HUES48 (cell line): ENCODE results near the gene CEP78.

Source experiments
- H3K27ac ChIP-seq: one replicate; pipeline ENCODE4 v1.7.0; 2013; ENCODE audit warnings: low read depth, low read length, inconsistent platforms
- H3K27me3 ChIP-seq: 2 replicates; pipeline ENCODE4 v1.6.1; 2013; ENCODE audit warnings: mild to moderate bottlenecking, low read length; ENCODE audit not compliant: control insufficient read depth, insufficient read depth
- H3K36me3 ChIP-seq: 2 replicates; pipeline ENCODE4 v1.6.1; 2013; ENCODE audit warnings: low read length; ENCODE audit not compliant: control insufficient read depth, insufficient read depth
- H3K4me1 ChIP-seq: 2 replicates; pipeline ENCODE4 v1.6.1; 2013; ENCODE audit warnings: mild to moderate bottlenecking, low read length; ENCODE audit not compliant: control insufficient read depth, insufficient read depth
- H3K4me3 ChIP-seq: 2 replicates; pipeline ENCODE4 v1.5.1; 2013; ENCODE audit warnings: mild to moderate bottlenecking, low read depth, low read length
- H3K9ac ChIP-seq: 2 replicates; pipeline ENCODE4 v1.6.1; 2013; ENCODE audit warnings: mild to moderate bottlenecking, low read depth, low read length, moderate library complexity
- H3K9me3 ChIP-seq: 2 replicates; pipeline ENCODE4 v1.6.1; 2013; ENCODE audit warnings: low read length; ENCODE audit not compliant: control insufficient read depth, insufficient read depth

The CEP78 gene

DNA sequence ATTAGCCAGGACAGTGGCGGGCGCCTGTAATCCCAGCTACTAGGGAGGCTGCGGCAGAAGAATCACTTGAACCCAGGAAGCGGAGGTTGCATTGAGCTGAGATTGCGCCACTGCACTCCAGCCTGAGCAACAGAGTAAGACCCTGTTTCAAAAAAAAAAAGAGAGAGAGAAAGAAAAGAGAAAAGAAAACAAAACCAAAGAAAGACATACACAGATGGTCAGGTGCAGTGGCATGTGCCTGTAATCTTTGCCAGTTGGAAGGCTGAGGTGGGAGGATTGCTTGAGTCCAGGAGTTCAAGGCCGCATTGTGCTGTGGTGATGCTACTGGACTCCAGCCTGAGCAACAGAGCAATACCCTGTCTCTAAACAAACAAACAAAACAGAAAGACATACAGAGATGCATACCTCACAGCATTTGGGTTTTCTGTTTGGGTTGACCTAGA lies 51.1 kb downstream of the CEP78 start:
- Histone ChIP-seq H3K4me3 (no peak overlapping the region), H3K27ac (no peak overlapping the region), H3K4me1 (no peaks in the 10 kb centered on the region), H3K27me3 (no peaks in the 10 kb centered on the region), H3K9me3 (no peaks in the 10 kb centered on the region), H3K36me3 (no peaks in the 10 kb centered on the region), H3K9ac (no peak overlapping the region)

DNA sequence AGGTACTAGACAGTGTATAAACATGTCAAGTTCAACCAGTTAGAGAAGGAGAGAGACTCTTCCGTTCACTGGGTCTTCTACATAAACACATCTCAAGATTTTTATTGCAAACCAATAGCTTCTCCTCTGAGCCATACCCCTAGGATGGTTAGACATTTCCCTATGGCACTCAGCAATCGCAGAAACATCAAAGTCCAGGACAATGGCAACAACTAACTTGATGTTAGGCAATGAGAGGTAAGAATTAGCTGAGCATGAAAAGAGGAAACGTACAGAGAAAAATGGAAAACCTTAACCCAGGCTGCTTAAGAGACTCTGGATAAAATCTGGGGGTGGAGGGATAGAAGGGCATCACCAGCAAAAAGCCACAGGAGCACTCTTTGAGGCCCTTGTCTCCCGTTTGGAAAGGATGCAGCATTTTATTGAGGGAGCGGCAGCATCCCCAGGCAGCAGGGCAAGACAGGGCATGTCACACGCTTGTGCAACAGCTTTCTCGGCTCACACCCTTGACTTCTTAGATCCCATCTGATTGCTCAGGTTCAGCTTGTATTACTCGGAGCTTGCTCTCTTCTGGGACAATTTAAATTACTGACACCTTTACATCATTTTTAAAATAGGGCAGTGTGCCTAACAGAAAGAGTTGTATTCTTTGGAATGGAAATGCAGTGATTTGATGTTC lies 52.5 kb downstream of the CEP78 start:
- Histone ChIP-seq H3K9me3 (no peaks in the 10 kb centered on the region), H3K4me1 (no peaks in the 10 kb centered on the region), H3K27ac (no peak overlapping the region), H3K36me3 (no peaks in the 10 kb centered on the region), H3K4me3 (no peak overlapping the region), H3K9ac (no peak overlapping the region), H3K27me3 (no peaks in the 10 kb centered on the region)

DNA sequence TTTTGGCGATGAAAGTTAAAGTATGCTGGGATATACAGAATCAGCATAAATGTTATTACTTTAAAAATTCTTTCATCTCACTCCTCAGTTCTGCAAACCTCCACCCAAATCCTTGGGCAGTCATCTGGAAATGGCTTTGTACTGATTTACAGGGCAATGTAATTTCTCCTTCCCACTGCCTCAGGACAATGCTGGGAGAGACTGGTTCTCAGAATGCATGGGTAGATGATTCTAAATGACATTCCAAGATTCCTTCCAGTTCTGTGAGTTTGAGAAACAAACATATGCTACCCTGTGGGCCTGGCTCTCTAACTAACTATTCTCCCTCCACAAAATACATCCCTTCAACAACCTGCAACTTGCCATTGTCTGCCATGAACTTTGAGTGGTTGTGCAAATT lies 53.6 kb downstream of the CEP78 start:
- Histone ChIP-seq H3K9ac (no peak overlapping the region), H3K9me3 (no peaks in the 10 kb centered on the region), H3K4me1 (no peaks in the 10 kb centered on the region), H3K4me3 (no peak overlapping the region), H3K36me3 (no peaks in the 10 kb centered on the region), H3K27me3 (no peaks in the 10 kb centered on the region), H3K27ac (no peak overlapping the region)

DNA sequence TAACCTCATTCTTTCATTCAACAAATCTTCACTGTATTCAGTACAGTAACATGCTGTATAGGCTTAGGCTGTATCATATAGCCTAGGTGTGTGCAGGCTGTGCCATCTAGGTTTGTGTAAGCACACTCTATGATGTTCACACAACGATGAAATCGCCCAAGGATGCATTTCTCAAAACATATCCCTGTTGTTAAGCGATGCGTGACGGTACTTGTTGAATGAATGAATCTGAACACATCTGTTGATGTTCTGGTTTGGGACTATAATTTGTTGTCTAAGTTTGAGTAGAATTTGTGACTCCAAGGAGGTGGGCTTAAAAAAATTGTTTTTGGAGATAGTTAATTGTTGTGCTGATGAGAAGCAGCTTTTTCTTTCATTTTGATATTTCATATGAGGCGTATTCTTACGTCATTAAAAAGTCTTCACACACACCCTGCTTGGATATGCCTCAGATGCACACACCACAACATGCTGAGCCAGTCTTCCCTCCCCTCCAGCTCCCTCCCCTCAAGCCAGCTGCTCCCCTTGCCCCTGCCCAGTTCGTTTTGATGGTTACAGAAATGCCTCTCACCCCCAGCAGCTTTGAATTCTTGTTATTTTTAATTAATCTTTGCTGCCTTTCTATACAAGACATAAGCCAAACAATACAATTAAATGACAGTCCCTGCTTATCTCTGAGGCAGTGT lies 55.5 kb downstream of the CEP78 start:
- Histone ChIP-seq H3K9me3 (no peaks in the 10 kb centered on the region), H3K4me1 (peaks cover 14% of the 10 kb centered on the region), H3K27ac (no peak overlapping the region), H3K36me3 (no peaks in the 10 kb centered on the region), H3K9ac (no peak overlapping the region), H3K4me3 (no peak overlapping the region), H3K27me3 (no peaks in the 10 kb centered on the region)

DNA sequence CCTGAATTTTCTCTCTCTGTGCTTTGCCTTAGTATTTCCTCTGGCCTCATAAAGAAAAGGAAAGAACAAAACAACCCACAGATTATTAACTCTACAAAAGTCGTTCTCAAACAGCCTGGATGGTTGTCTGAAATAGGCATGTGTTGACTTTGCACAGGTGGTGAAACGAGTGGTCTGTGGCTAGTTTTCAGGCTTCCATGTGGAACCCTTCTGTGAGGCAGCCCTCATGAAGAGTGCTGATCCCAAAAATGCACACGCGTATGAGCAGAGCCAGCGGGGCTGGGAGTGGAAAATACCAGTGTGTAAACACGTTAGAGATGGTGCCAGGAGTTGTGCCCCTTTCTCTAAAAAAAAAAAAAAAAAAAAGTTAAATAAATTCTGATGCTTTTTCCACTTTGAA lies 56.2 kb downstream of the CEP78 start:
- Histone ChIP-seq H3K9ac (no peak overlapping the region), H3K4me3 (no peak overlapping the region), H3K27me3 (no peaks in the 10 kb centered on the region), H3K36me3 (no peaks in the 10 kb centered on the region), H3K4me1 (peaks cover 16% of the 10 kb centered on the region), H3K27ac (no peak overlapping the region), H3K9me3 (no peaks in the 10 kb centered on the region)

DNA sequence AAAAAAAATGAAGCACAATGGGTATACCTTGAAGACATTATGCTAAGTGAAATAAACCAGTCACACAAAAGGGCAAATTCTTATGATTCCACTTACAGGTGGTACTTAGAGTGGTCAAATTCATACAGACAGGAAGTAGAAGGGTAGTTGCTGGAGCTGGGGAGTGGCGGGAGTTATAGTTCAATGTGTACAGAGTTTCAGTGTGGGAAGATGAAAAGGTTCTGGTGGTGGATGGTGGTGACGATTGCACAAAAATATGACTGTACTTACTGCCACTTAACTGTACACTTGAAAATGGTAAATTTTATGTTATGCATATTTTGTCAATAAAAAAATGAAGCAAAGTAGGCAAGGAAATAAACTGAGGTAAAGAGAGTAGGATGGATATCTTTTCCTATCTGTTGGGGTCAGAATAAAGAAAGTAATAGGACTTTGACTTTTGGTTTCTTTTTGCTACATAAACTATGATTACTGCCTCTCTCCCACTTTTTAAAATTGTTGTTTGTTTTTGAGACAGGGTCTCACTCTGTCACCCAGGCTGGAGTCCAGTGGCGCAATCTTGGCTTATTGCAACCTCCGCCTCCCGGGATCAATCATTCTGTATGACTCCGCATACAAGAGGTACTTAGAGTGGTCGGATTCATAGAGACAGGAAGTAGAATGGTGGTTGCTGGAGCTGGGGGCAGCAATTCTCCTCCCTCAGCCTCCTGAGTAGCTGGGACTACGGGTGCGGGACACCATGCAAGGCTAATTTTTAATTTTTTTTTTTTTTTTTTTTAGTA lies 57.0 kb downstream of the CEP78 start:
- Histone ChIP-seq H3K9me3 (no peaks in the 10 kb centered on the region), H3K4me1 (peaks cover 16% of the 10 kb centered on the region), H3K4me3 (no peak overlapping the region), H3K36me3 (no peaks in the 10 kb centered on the region), H3K27ac (no peak overlapping the region), H3K9ac (no peak overlapping the region), H3K27me3 (no peaks in the 10 kb centered on the region)

DNA sequence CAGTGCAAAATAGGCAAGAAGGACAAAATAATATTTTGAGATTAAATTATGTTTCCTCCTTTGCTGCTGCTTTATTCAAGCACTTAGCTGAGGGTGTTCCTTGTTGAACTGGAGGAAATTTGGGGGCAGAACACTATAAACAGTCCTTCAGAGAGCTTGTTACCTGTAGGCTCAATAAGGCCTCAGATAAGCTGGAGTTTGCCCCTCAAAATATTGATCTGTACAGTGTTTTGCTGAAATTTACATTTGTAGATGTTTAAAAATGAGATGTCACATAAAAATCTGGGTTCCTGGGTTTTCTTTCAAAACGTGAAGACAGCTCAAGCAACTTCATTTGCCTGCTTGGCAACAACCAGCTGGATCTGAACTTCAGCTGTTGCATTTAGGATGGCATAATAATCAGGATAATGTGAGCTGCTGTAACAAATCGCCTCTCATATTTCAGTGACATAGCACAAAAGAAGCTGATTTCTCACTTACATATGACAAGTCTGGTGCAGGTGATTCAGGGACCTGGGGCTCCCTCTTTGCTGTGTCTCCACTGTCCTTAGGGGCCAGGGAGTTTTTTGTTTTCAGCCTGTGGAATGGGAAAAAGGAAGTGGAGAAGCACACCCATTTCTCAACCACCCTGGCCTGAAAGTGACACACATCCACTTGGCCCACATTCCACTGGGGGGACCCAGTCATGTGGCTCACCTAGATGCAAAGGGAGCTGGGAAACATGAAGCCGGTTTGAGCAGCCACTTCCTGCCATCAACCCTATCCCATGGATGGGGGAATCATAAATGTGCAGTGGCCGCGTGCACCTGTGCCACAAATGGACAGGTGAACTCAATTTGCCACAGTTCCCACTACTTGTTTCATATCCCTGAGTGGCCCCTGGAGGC lies 58.7 kb downstream of the CEP78 start:
- Histone ChIP-seq H3K4me3 (no peak overlapping the region), H3K9ac (no peak overlapping the region), H3K4me1 (peaks cover 18% of the 10 kb centered on the region), H3K27ac (no peak overlapping the region), H3K36me3 (peaks cover 12% of the 10 kb centered on the region), H3K9me3 (no peaks in the 10 kb centered on the region), H3K27me3 (no peaks in the 10 kb centered on the region)

DNA sequence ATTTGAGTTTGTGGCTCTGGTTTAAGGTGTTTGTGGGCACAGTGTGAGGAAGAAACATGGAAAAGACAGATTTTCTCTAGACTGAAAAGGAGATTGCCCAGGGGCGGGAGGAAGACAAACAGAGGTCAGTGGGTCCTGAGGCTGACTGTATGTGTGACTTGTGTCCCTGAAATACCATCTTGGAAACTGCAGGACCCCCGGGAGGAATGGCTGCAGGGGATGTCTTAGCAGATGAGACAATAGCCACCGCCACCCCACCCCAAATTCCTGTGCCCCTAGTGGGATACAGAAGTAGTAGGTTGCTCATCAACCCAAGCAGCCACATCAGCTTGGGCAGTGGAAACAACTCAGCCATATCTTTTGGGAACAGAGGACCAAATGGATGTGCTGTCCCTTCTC lies 59.3 kb downstream of the CEP78 start:
- Histone ChIP-seq H3K4me1 (peaks cover 18% of the 10 kb centered on the region), H3K27me3 (no peaks in the 10 kb centered on the region), H3K27ac (no peak overlapping the region), H3K36me3 (peaks cover 18% of the 10 kb centered on the region), H3K9me3 (no peaks in the 10 kb centered on the region), H3K4me3 (no peak overlapping the region), H3K9ac (no peak overlapping the region)

DNA sequence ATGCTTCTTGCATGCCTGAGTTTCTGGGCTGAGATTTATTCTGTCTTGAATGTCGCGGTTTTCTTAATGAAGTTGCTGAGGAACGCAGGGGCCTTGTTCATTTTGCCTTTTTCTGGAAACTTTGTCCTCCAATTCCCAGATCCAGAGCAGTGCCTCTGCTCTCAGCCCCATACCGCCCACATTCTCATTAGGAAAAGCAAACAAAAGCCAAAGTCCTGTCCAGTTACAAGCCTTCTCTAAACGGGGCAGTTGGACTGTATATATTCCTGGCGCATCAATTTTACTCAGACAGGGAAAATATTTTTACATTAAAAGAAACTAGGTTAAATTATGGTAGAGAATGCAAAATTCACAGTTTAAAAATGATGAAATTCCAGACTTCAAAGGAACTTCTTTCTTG lies 59.9 kb downstream of the CEP78 start:
- Histone ChIP-seq H3K36me3 (peaks cover 24% of the 10 kb centered on the region), H3K27me3 (no peaks in the 10 kb centered on the region), H3K9ac (peak overlapping the region; percentile 98), H3K4me1 (peaks cover 18% of the 10 kb centered on the region), H3K4me3 (peak overlapping the region; percentile 96), H3K27ac (peak overlapping the region; percentile 92), H3K9me3 (no peaks in the 10 kb centered on the region)

DNA sequence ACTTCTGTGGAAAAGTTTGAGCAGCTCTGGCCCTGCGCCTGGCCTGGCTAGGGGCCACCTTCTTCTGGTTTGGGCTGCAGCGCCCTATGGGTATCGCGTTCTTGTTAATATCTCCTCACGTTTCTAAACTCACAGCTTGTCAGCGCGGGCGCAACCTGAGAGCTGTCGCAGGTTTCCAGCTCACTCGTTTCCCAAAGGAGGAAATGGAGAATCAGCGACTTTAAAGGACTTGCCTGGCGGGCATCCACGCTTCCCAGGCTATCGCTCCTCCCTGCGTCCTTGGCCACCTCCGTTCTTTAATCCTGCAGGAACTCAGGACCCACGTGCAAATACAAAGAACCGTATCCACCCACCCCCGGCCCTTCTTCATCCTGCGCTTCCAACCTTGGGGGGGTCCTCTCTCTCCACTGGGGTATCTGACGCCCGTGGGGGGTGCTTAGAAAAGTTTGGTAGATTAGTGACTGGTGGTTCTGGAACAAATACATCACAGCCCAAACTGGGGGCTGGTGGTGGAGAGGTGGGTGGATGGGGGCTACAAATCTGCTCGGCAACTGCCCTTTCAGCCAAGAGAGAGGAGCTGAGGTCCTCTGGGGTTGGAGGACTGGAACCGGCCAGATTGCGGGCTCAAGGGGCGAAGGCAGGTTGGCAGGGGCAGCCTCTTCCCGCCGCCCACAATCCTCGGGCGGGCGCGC lies 60.5 kb downstream of the CEP78 start:
- H3K4me3 ChIP-seq, result peak overlapping the region; percentile 96
- peak overlapping the region; percentile 92 for H3K27ac ChIP-seq

More for the DNA sequence above, 60.5 kb downstream of the CEP78 start:
- H3K9me3 ChIP-seq, result no peaks in the 10 kb centered on the region
- H3K4me1 ChIP-seq, result peaks cover 18% of the 10 kb centered on the region
- no peaks in the 10 kb centered on the region for H3K27me3 ChIP-seq
- peak overlapping the region; percentile 98 for H3K9ac ChIP-seq
- peaks cover 30% of the 10 kb centered on the region for H3K36me3 ChIP-seq
